Psoas muscle (tissue), 8 donors: ENCODE results near the gene KLHL5. TPM values are rescaled to one million over a fixed set of nuclear protein-coding genes. Genes with fewer than 3 reads are reported as not detected.

Source experiments
- ATAC-seq, 4 donors: fragments of 200-7000 bp; cut with Tn5 transposase; one replicate each; pipeline ENCODE4 v1.9.1; 2020; ENCODE audit warnings: moderate library complexity in 3 of 4, mild to moderate bottlenecking in 2 of 4
- DNase-seq, 2 donors: peaks; one replicate each; pipeline ENCODE4 v3.0.0-alpha.2; 2020
- H3K27ac ChIP-seq: fragments of 200-600 bp; one replicate; pipeline ENCODE4 v1.8.0; 2022
- H3K27me3 ChIP-seq, 3 donors: fragments of 200-600 bp in 1 of 3; one replicate each; pipeline versions ENCODE4 v1.6.1 to v1.8.0; 2013 to 2022; ENCODE audit warnings: low read length in 2 of 3, mild to moderate bottlenecking in 2 of 3, moderate library complexity in 1 of 3; ENCODE audit not compliant: insufficient read depth in 3 of 3
- H3K36me3 ChIP-seq, 2 donors: fragments of 200-600 bp in 1 of 2; one replicate each; pipeline versions ENCODE4 v1.6.1 to v1.8.0; 2013 to 2022; ENCODE audit warnings: low read depth in 1 of 2, mild to moderate bottlenecking in 1 of 2, moderate library complexity in 1 of 2; ENCODE audit not compliant: insufficient read depth in 1 of 2
- H3K4me1 ChIP-seq: fragments of 200-600 bp; one replicate; pipeline ENCODE4 v1.8.0; 2022
- H3K4me3 ChIP-seq: fragments of 200-600 bp; one replicate; pipeline ENCODE4 v1.8.0; 2022; ENCODE audit warnings: mild to moderate bottlenecking
- H3K9me3 ChIP-seq: fragments of 200-600 bp; one replicate; pipeline ENCODE4 v1.8.0; 2022
- WGBS, 3 donors: extraction: QIAGEN DNeasy Blood & Tissue Kit; methylation state at CpG; one replicate each; pipeline versions ENCODE4 v1.1.6 to v1.1.7; 2013; 5-methylcytosine and 5-hydroxymethylcytosine counted together
- intact Hi-C, 2 donors: fragments of 100-400 bp; cut with DNase I; formaldehyde crosslinking; loops; one replicate each; pipeline versions ENCODE4 v1.11.0 to v1.14.2; 2022
- polyA plus RNA-seq, 3 donors: library from polyadenylated mRNA; stranded (reverse); fragments of 200-250 nt; gene quantifications; one replicate each; pipeline ENCODE4 v1.2.3, GENCODE V29; 2013
- total RNA-seq, 4 donors: library from RNA; stranded (reverse); fragmentation: NEBNext Ultra II Directional in 2 of 4; extraction: Animal tissue kit (Norgen Biotek cat#: 25700) in 2 of 4; gene quantifications; one replicate each; pipeline versions ENCODE4 v1.2.1 to v1.2.4, GENCODE V29; 2021 to 2023
- TF ChIP-seq, protein P1 (sequence below): fragments of 200-600 bp; IDR thresholded peaks from one replicate; pipeline ENCODE4 v1.8.0; 2022; ENCODE audit warnings: antibody characterized with exemption
- donor health status: healthy with polysubstance abuse.
- donor health status: DM: no; HTN: no; CAD: no; lungs with moderate emphysema.
- donor health status: Bipolar disorder and iron deficiency.
- donor health status: healthy.
- donor health status: DM: yes; HTN: yes; CAD: no.
- donor health status: DM: no; HTN: no; CAD: no.
- donor health status: DM: no; HTN: no; CAD: no.
- donor health status: DM: yes; HTN: yes; CAD: no.

Gene KLHL5
- total and polyA plus RNA-seq, 7 donors: 6.7 to 14.9 (median 10.1) TPM

GRCh38 chr4:39097290-39097689 is 35.3 kb downstream of the KLHL5 start:
- ATAC-seq (no peak), DNase-seq (no peak)
- Histone ChIP-seq H3K36me3 (peaks cover 0 to 10% of the 10 kb centered on the region in 2 donors), H3K27ac (no peak overlapping the region), H3K4me1 (no peaks in the 10 kb centered on the region), H3K9me3 (no peaks in the 10 kb centered on the region), H3K4me3 (no peak overlapping the region), H3K27me3 (no peaks in the 10 kb centered on the region)
- TF ChIP-seq, protein P1, sequence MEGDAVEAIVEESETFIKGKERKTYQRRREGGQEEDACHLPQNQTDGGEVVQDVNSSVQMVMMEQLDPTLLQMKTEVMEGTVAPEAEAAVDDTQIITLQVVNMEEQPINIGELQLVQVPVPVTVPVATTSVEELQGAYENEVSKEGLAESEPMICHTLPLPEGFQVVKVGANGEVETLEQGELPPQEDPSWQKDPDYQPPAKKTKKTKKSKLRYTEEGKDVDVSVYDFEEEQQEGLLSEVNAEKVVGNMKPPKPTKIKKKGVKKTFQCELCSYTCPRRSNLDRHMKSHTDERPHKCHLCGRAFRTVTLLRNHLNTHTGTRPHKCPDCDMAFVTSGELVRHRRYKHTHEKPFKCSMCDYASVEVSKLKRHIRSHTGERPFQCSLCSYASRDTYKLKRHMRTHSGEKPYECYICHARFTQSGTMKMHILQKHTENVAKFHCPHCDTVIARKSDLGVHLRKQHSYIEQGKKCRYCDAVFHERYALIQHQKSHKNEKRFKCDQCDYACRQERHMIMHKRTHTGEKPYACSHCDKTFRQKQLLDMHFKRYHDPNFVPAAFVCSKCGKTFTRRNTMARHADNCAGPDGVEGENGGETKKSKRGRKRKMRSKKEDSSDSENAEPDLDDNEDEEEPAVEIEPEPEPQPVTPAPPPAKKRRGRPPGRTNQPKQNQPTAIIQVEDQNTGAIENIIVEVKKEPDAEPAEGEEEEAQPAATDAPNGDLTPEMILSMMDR: no peak
- intact Hi-C loops: no loop called here
- 90 to 93% (median 93%) methylated on average over 5 of the region's 5 CpGs for WGBS, 3 donors

DNA sequence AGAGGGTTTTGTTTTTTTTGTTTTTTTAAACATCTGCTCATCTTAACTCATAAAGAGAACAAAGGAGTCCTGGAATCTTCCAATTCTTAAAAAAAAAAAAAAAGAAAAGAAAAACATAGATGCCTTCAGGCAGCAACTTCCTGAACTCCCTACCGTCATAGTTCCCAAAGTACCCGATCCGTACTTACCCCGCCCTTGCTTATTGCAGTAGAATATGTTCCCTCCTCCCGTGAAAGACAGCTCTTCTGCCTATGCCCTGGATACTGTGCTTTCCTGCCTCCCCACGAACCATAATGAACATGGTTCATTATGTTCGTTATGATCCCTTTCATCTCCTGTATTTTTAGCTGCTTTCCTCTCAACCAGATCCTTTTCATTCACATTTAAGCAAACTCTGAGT is 40.3 kb downstream of the KLHL5 start:
- Histone ChIP-seq H3K27ac (no peak overlapping the region), H3K27me3 (no peaks in the 10 kb centered on the region), H3K4me1 (no peaks in the 10 kb centered on the region), H3K4me3 (no peak overlapping the region), H3K9me3 (no peaks in the 10 kb centered on the region), H3K36me3 (peaks cover 2 to 40% of the 10 kb centered on the region in 2 donors)
- TF ChIP-seq, protein P1: no peak
- ATAC-seq (no peak), DNase-seq (no peak)
- 79 to 86% (median 80%) methylated on average over 7 of the region's 7 CpGs for WGBS, 3 donors
- intact Hi-C loops: no loop called here

- H3K9me3 ChIP-seq: no peaks in the 10 kb centered on the region
- H3K27ac ChIP-seq: no peak overlapping the region
- no peaks in the 10 kb centered on the region for H3K4me1 ChIP-seq
- 91 to 95% (median 92%) methylated on average over 6 of the region's 6 CpGs for WGBS, 3 donors
- peaks cover 2 to 40% of the 10 kb centered on the region in 2 donors for H3K36me3 ChIP-seq
- TF ChIP-seq, protein P1: no peak
- no peak overlapping the region for H3K4me3 ChIP-seq
- no peaks in the 10 kb centered on the region for H3K27me3 ChIP-seq
- intact Hi-C loops: no loop called here
- DNase-seq (no peak), ATAC-seq (no peak)
Measured at GRCh38 chr4:39103291-39103690, 41.3 kb downstream of the KLHL5 start.

GRCh38 chr4:39104255-39104654 is 42.2 kb downstream of the KLHL5 start:
- TF ChIP-seq, protein P1: no peak
- Histone ChIP-seq H3K4me1 (no peaks in the 10 kb centered on the region), H3K27me3 (no peaks in the 10 kb centered on the region), H3K9me3 (no peaks in the 10 kb centered on the region), H3K4me3 (no peak overlapping the region), H3K27ac (no peak overlapping the region), H3K36me3 (peaks cover 2 to 42% of the 10 kb centered on the region in 2 donors)
- no peak for DNase-seq
- intact Hi-C loops: no loop called here
- no peak for ATAC-seq
- 91 to 94% (median 91%) methylated on average over 2 of the region's 2 CpGs for WGBS, 3 donors

GRCh38 chr4:39106011-39106410 is 44.0 kb downstream of the KLHL5 start:
- H3K4me3 ChIP-seq: no peak overlapping the region
- no peaks in the 10 kb centered on the region for H3K4me1 ChIP-seq
- intact Hi-C loops: no loop called here
- H3K36me3 ChIP-seq: peaks cover 2 to 52% of the 10 kb centered on the region in 2 donors
- no peak for DNase-seq
- TF ChIP-seq, protein P1: no peak
- no peaks in the 10 kb centered on the region for H3K9me3 ChIP-seq
- no peaks in the 10 kb centered on the region for H3K27me3 ChIP-seq
- 92 to 99% (median 97%) methylated on average over 4 of the region's 4 CpGs for WGBS, 3 donors
- H3K27ac ChIP-seq: no peak overlapping the region
- ATAC-seq: no peak
